Measurements from ENCODE around the gene SRPK2.
"Not testable (repeated sequence)": the region's sequence is repeated elsewhere in the genome, so short reads cannot be mapped to it uniquely, and the experiment has no call there.

The SRPK2 gene

DNA sequence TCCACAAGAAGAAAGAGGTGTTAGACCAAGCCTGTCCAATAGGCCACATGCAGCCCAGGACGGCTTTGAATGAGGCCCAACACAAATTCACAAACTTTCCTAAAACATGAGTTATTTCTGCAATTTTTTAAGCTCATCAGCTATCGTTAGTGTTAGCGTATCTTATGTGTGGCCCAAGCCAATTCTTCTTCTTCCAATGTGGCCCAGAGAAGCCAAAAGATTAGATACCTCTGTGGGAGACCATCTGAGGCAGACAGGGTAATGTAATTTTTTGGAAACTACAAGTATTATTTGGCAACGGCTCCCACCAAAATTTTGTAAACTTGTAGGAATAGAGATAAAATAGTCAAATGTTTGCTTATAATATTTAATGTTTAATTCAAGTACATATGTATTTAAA lies 153.8 kb downstream of the SRPK2 start:
- peaks cover 6% of the 10 kb centered on the region for H3K36me3 Mint-ChIP-seq (ENCODE audit: insufficient read depth)
- H3K27ac Mint-ChIP-seq (ENCODE audit: low read depth): no peak overlapping the region
- H3K4me1 Mint-ChIP-seq: peaks cover 59% of the 10 kb centered on the region
- H3K9me3 Mint-ChIP-seq: no peaks in the 10 kb centered on the region
- H3K4me3 Mint-ChIP-seq: no peak overlapping the region
- H3K27me3 Mint-ChIP-seq: no peaks in the 10 kb centered on the region
- DNase-seq (ENCODE audit: low spot score in 2 of 2) (no peak), ATAC-seq (replicated peaks; ENCODE audit: extremely low read depth, poor library complexity, severe bottlenecking) (no peak)

- DNase-seq (ENCODE audit: low spot score in 2 of 2); H3K36me3 Mint-ChIP-seq (ENCODE audit: insufficient read depth); H3K4me3 Mint-ChIP-seq; H3K27ac Mint-ChIP-seq (ENCODE audit: low read depth); H3K9me3 Mint-ChIP-seq; ATAC-seq (replicated peaks; ENCODE audit: extremely low read depth, poor library complexity, severe bottlenecking); H3K27me3 Mint-ChIP-seq: not testable (repeated sequence)
- H3K4me1 Mint-ChIP-seq: peaks cover 43% of the 10 kb centered on the region
Observed at GRCh38 chr7:105232829-105233291, 155.9 kb downstream of the SRPK2 start.

DNA sequence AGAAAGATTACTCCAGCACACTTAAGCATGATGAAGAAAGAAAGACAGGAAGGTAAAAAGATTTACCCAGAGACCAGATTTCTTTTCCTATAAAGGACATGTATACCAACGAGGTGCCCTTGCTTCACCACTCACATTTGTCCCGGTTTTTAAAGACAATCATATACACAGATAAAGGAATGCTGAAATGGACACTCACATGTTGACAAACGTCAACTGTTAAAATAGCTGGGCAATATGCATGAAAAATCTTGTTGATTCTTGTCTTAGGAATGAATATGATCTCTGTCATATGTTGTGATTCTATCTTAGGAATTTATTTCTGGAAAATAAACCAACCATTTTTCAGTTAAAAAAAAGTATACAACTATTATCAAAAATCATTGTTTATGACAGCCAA lies 158.2 kb downstream of the SRPK2 start:
- H3K9me3 Mint-ChIP-seq: no peaks in the 10 kb centered on the region
- peaks cover 10% of the 10 kb centered on the region for H3K36me3 Mint-ChIP-seq (ENCODE audit: insufficient read depth)
- H3K4me1 Mint-ChIP-seq: peaks cover 22% of the 10 kb centered on the region
- no peak overlapping the region for H3K27ac Mint-ChIP-seq (ENCODE audit: low read depth)
- DNase-seq (ENCODE audit: low spot score in 2 of 2): no peak
- ATAC-seq (replicated peaks; ENCODE audit: extremely low read depth, poor library complexity, severe bottlenecking): no peak
- H3K4me3 Mint-ChIP-seq: no peak overlapping the region
- no peaks in the 10 kb centered on the region for H3K27me3 Mint-ChIP-seq

- no peaks in the 10 kb centered on the region for H3K27me3 Mint-ChIP-seq
- H3K4me3 Mint-ChIP-seq: no peak overlapping the region
- no peak for DNase-seq (ENCODE audit: low spot score in 2 of 2)
- no peaks in the 10 kb centered on the region for H3K9me3 Mint-ChIP-seq
- no peak overlapping the region for H3K27ac Mint-ChIP-seq (ENCODE audit: low read depth)
- peaks cover 12% of the 10 kb centered on the region for H3K36me3 Mint-ChIP-seq (ENCODE audit: insufficient read depth)
- H3K4me1 Mint-ChIP-seq: peaks cover 26% of the 10 kb centered on the region
- ATAC-seq (replicated peaks; ENCODE audit: extremely low read depth, poor library complexity, severe bottlenecking): no peak
Observed at GRCh38 chr7:105229641-105230040, 159.1 kb downstream of the SRPK2 start.

- no peak overlapping the region for H3K27ac Mint-ChIP-seq (ENCODE audit: low read depth)
Observed at GRCh38 chr7:105228555-105228954, 160.2 kb downstream of the SRPK2 start.

GRCh38 chr7:105227391-105227790 lies 161.3 kb downstream of the SRPK2 start:
- Mint-ChIP-seq H3K4me1 (peaks cover 25% of the 10 kb centered on the region), H3K9me3 (no peaks in the 10 kb centered on the region), H3K27ac (ENCODE audit: low read depth) (no peak overlapping the region), H3K36me3 (ENCODE audit: insufficient read depth) (peaks cover 12% of the 10 kb centered on the region), H3K27me3 (no peaks in the 10 kb centered on the region), H3K4me3 (no peak overlapping the region)
- DNase-seq (ENCODE audit: low spot score in 2 of 2): no peak
- no peak for ATAC-seq (replicated peaks; ENCODE audit: extremely low read depth, poor library complexity, severe bottlenecking)

More at GRCh38 chr7:105228555-105228954, 160.2 kb downstream of the SRPK2 start:
- Mint-ChIP-seq H3K9me3 (no peaks in the 10 kb centered on the region), H3K36me3 (ENCODE audit: insufficient read depth) (peaks cover 12% of the 10 kb centered on the region), H3K4me1 (peaks cover 25% of the 10 kb centered on the region), H3K27me3 (no peaks in the 10 kb centered on the region), H3K4me3 (no peak overlapping the region)
- ATAC-seq (replicated peaks; ENCODE audit: extremely low read depth, poor library complexity, severe bottlenecking): no peak
- no peak for DNase-seq (ENCODE audit: low spot score in 2 of 2)

- peaks cover 5% of the 10 kb centered on the region for H3K36me3 Mint-ChIP-seq (ENCODE audit: insufficient read depth)
- H3K9me3 Mint-ChIP-seq: no peaks in the 10 kb centered on the region
- peaks cover 32% of the 10 kb centered on the region for H3K4me1 Mint-ChIP-seq
- peak; percentile 46 for ATAC-seq (replicated peaks; ENCODE audit: extremely low read depth, poor library complexity, severe bottlenecking)
- no peak for DNase-seq (ENCODE audit: low spot score in 2 of 2)
- H3K27me3 Mint-ChIP-seq: no peaks in the 10 kb centered on the region
- no peak overlapping the region for H3K4me3 Mint-ChIP-seq
- peak overlapping the region; percentile 76 for H3K27ac Mint-ChIP-seq (ENCODE audit: low read depth)
Observed at GRCh38 chr7:105224884-105225651, 163.7 kb downstream of the SRPK2 start.

GRCh38 chr7:105222953-105223352 lies 165.8 kb downstream of the SRPK2 start:
- no peak for DNase-seq (ENCODE audit: low spot score in 2 of 2)
- Mint-ChIP-seq H3K4me3 (no peak overlapping the region), H3K27me3 (no peaks in the 10 kb centered on the region), H3K27ac (ENCODE audit: low read depth) (peak overlapping the region; percentile 39), H3K9me3 (no peaks in the 10 kb centered on the region), H3K36me3 (ENCODE audit: insufficient read depth) (peaks cover 3% of the 10 kb centered on the region), H3K4me1 (peaks cover 42% of the 10 kb centered on the region)
- no peak for ATAC-seq (replicated peaks; ENCODE audit: extremely low read depth, poor library complexity, severe bottlenecking)

DNA sequence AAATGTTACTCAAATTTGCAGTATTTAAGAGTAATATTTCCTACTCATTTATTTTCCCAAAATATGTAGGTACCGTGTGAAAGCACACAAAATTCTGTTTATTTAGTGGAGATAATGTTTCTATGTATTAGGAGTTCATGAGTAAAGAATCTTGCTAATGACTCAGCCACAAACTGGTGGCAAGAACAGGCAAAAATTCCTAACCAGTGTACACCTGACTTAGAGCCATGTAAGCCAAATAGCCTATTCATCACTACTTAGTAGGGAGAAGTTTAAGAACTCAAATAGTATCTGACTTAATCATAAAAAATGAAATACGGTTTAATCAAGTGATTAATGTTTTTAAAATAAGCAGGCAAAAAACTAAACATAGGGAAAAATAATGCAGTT lies 169.0 kb downstream of the SRPK2 start:
- no peaks in the 10 kb centered on the region for H3K36me3 Mint-ChIP-seq (ENCODE audit: insufficient read depth)
- peaks cover 63% of the 10 kb centered on the region for H3K4me1 Mint-ChIP-seq
- no peak for ATAC-seq (replicated peaks; ENCODE audit: extremely low read depth, poor library complexity, severe bottlenecking)
- no peak overlapping the region for H3K4me3 Mint-ChIP-seq
- no peaks in the 10 kb centered on the region for H3K27me3 Mint-ChIP-seq
- no peak for DNase-seq (ENCODE audit: low spot score in 2 of 2)
- H3K27ac Mint-ChIP-seq (ENCODE audit: low read depth): no peak overlapping the region
- no peaks in the 10 kb centered on the region for H3K9me3 Mint-ChIP-seq

DNA sequence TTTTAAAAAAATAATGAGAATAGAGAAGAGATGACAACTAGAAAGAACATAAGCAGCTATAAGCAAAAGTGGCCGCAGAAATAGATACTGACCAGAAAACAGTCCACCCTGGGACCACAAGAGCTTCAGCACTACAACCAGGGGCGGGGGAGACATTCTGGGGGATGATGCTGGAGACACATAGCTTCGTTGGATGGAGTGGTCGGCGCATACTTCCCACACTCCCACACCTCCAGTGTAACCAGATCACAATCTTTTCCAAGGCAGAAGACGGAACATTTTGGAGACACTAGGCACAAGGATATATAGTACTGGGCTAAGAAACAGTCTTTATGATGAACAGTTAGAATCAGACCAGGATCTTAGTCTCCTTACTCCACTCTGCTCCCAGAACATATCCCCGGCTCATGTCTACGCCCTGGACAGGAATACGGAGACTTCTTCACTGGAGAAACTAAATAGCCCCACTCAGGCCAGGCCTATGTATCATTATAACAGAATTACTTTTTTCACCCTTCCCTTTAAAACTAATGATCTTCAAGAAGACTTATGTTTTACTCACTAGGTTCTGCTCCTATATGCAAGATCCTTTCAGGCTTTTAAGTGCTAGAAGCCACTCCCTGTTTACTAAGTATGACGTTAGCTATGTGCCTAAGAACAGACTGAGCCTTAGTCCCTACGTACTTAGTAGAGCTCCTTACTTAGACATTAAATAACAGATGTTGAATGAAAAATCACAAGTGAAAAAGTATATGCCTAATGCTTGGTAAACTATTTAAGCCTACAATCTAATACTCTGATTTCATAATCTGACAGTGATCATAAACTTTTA lies 169.6 kb downstream of the SRPK2 start:
- Mint-ChIP-seq H3K9me3 (no peaks in the 10 kb centered on the region), H3K4me1 (peaks cover 66% of the 10 kb centered on the region), H3K4me3 (no peak overlapping the region), H3K36me3 (ENCODE audit: insufficient read depth) (no peaks in the 10 kb centered on the region), H3K27me3 (no peaks in the 10 kb centered on the region), H3K27ac (ENCODE audit: low read depth) (no peak overlapping the region)
- DNase-seq (ENCODE audit: low spot score in 2 of 2) (no peak), ATAC-seq (replicated peaks; ENCODE audit: extremely low read depth, poor library complexity, severe bottlenecking) (no peak)

DNA sequence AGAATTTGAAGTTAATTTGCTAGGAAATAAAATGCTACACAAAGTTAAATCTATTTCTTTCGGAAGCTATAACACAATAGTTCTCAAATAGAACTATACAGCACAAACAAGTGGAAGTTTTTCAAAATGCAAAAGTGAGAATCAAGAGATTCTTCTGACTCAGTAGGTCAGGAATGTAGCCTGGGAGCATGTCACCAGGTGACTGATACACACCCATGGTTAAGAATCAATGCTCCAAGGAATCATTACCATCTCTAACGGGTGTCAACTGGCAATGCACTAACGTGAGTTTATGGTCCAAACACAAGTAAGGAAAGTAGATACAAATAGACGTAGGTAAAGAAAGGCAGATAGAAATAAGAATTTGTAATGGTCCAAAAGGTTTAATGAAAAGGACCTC lies 170.5 kb downstream of the SRPK2 start:
- no peaks in the 10 kb centered on the region for H3K27me3 Mint-ChIP-seq
- H3K4me1 Mint-ChIP-seq: peaks cover 70% of the 10 kb centered on the region
- no peaks in the 10 kb centered on the region for H3K9me3 Mint-ChIP-seq
- ATAC-seq (replicated peaks; ENCODE audit: extremely low read depth, poor library complexity, severe bottlenecking): no peak
- H3K4me3 Mint-ChIP-seq: no peak overlapping the region
- no peak for DNase-seq (ENCODE audit: low spot score in 2 of 2)
- H3K36me3 Mint-ChIP-seq (ENCODE audit: insufficient read depth): no peaks in the 10 kb centered on the region
- no peak overlapping the region for H3K27ac Mint-ChIP-seq (ENCODE audit: low read depth)

- Mint-ChIP-seq H3K9me3 (no peaks in the 10 kb centered on the region), H3K27ac (ENCODE audit: low read depth) (peak overlapping the region; percentile 69), H3K4me3 (no peak overlapping the region), H3K36me3 (ENCODE audit: insufficient read depth) (no peaks in the 10 kb centered on the region), H3K27me3 (no peaks in the 10 kb centered on the region), H3K4me1 (peaks cover 78% of the 10 kb centered on the region)
- DNase-seq (ENCODE audit: low spot score in 2 of 2): no peak
- ATAC-seq (replicated peaks; ENCODE audit: extremely low read depth, poor library complexity, severe bottlenecking): no peak
Observed at GRCh38 chr7:105216786-105217185, 171.9 kb downstream of the SRPK2 start.

GRCh38 chr7:105215821-105216220 lies 172.9 kb downstream of the SRPK2 start:
- ATAC-seq (replicated peaks; ENCODE audit: extremely low read depth, poor library complexity, severe bottlenecking) (no peak), DNase-seq (ENCODE audit: low spot score in 2 of 2) (no peak)
- H3K27ac Mint-ChIP-seq (ENCODE audit: low read depth): no peak overlapping the region

More at GRCh38 chr7:105215821-105216220, 172.9 kb downstream of the SRPK2 start:
- Mint-ChIP-seq H3K36me3 (ENCODE audit: insufficient read depth) (no peaks in the 10 kb centered on the region), H3K4me3 (no peak overlapping the region), H3K27me3 (no peaks in the 10 kb centered on the region), H3K4me1 (peaks cover 81% of the 10 kb centered on the region), H3K9me3 (no peaks in the 10 kb centered on the region)
